SIG-M5 treated with dmso at 0.1 percent for 504 hours (cell line): ENCODE measurements around the gene APOBEC3B.
"Not testable (repeated sequence)": the region's sequence is repeated elsewhere in the genome, so short reads cannot be mapped to it uniquely, and the experiment has no call there.

Experiments used
- DNase-seq: peaks from one replicate; lab custom pipeline; 2025; ENCODE audit not compliant: unreplicated experiment; lab: John Stamatoyannopoulos, UW

Gene APOBEC3B

DNA sequence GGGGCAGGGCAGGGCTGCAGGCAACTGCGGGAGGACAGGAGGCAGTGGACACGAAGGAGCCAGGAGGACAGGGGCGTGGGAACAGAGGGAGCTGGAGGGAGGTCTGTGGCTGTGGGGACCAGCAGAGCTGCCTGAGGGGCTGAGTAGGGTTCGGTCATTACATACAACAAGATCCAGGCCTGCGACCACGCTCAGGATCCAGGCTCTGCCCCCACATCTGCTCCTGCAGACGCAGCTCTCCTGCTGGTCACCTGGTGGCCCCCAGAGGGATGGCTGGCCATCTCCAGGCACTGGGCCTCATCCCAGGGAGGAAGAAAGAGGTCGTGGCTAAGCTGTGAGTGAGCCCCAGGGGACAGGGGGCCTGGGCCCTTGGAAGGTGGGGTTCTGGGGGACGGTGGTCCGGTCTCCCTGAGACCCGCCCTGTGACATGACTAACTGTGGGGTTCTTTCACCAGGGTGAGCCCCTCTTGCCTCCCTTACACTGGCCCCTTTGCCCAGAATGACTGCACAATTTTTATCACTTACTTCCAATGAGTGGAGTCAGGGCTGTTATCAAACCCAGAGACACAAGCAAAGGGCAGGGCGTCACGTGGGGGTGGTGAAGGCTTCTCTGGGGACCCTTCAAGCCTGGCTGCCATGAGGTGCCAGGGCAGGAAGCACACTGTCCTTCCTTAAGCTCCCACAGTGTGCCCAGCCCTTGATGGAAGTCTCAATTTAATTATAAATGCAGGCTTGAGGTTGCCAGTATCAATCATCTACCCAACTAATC, 31.4 kb upstream of the APOBEC3B start:
- no peak for DNase-seq

- no peak for DNase-seq
Observed at GRCh38 chr22:38951734-38952133, 30.4 kb upstream of the APOBEC3B start.

GRCh38 chr22:38952281-38952993, 29.7 kb upstream of the APOBEC3B start:
- no peak for DNase-seq

DNA sequence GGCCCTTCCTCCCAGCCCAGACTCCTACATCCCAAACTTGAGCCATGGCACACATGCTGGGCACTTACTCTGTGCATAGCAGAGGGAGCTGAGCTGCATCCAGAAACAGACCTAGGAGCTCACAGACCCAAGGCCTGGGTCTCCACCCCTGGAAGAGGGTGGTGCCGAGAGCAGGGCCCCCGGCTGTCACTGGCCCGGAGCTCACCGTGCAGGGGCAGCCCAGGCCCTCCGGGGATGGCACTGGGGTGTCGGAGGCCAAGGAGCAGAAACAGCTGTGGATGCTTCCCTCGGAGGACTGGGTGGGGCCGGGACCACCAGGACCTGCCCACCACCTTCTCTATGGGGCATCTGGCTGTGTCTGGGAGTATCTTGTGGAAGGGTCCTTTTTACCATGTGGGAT, 29.1 kb upstream of the APOBEC3B start:
- no peak for DNase-seq

- DNase-seq: peak; percentile 58
Observed at GRCh38 chr22:38953577-38954413, 28.4 kb upstream of the APOBEC3B start.

- DNase-seq: no peak
Observed at GRCh38 chr22:38954414-38955043, 27.6 kb upstream of the APOBEC3B start.

DNA sequence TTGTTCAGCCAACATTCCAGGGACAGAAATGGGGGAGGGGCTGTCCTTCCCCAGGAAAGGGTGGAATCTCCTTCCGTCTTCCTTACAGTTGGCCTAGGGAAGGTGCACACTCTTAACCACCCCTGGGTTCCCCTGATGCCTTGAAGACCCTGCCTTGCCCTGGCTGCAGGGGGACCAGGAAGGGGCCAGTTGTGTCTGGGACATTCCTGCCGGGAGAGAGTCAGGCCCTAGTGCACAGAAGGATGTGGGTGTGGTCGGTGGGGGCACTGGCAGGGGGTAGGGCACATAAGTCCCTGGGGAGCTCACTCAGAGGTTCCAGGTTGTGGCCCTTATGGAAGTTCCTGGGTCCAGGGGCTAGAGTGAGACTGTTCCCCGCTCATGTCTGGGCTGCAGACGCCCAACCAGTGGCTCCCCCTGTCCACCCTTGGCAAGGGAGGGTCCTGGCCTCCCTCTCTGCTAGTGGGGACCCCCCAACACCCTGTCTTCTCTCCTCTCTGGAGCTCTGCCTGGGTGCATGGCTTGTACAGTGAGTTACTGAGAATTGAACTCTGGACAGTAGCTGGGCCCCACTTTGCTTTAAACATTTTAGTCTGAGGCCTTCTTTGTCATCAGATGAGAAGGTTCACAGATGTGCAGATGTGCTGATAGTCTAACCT, 26.8 kb upstream of the APOBEC3B start:
- no peak for DNase-seq

DNA sequence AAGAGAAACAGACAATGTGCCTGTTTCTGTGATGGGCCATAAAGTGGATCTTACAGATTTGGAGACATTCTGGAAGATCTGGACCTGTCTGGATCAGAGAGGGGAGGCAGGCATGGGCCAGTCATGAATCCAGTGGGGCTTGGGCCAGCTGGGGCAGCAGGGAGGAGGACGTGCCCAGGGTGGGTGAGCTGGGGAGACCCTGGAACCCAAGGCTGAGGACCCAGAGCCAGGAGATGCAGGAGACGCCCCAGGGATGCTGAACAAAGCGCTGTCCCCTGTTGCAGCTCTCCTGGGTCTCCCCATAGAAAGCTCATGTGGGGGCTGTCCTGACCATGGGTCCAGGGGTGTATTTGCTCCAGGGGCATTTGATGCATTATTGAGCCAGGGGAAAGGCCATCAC, 26.2 kb upstream of the APOBEC3B start:
- no peak for DNase-seq

GRCh38 chr22:38956551-38956950, 25.6 kb upstream of the APOBEC3B start:
- no peak for DNase-seq

GRCh38 chr22:38957046-38957770, 24.9 kb upstream of the APOBEC3B start, which contains the start of gene APOBEC3A:
APOBEC3A (plus strand) TSS chr22:38957609; CDS start chr22:38957692, 83 bp downstream.
- no peak for DNase-seq

- no peak for DNase-seq
Observed at GRCh38 chr22:38957808-38958650, 24.1 kb upstream of the APOBEC3B start.

- DNase-seq: not testable (repeated sequence)
Observed at GRCh38 chr22:38958651-38958943, 23.6 kb upstream of the APOBEC3B start.

DNA sequence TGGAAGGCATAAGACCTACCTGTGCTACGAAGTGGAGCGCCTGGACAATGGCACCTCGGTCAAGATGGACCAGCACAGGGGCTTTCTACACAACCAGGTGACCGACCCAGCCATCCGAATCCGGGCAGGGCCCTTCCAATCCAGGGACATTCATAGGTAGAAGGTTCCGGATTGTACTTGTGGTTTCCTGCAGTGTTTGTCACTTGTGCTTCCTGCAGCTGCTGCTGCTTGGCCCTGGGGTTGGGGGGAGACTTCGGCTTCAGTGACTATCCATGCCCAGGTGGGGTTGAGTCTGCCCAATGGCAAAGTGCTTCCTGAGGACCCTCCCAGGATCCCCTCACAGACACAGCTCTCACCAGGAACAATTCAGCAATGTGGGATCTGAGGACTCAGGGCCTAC, 22.6 kb upstream of the APOBEC3B start:
- DNase-seq: no peak

DNA sequence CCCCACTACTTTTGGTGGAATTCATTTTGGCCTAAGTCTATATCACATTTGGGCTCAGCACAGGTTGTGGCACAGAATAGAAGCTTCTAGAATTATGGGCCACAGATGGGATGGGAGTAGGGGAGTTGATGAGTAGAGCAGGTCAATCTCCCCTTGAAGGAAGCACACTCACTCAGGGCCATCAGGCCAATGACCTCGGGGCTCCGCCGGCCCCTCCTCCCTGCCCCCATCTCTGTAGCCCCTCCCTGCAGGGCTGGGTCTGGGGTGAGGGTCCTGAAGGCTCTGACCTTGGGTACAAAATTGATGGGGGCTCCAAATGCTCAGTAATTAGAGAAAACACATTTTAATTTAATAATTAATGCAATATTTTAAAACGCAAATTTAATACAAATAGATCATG, 21.5 kb upstream of the APOBEC3B start:
- DNase-seq: not testable (repeated sequence)

DNA sequence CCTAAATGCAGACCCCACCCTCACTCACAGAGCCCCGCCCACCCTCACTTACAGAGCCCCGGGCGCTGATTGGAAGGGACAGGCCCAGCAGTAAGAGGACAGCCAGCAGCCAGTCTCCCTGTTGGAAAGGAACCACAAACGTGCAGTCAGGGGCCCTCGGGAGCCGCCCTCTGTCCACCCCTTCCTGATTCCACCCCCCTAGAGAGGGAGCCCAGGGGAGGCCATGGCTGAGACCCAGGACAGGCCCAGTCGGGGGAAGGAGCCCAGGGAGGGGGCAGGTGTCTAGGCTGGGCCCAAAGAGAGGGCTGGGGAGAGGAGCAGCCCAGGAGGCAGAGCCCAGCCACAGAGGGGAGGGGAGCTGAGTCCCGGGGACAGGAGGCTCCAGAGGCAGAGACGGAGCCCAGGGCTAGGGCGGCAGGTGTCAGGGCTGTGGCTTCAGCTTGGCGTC, 18.8 kb upstream of the APOBEC3B start:
- DNase-seq: not testable (repeated sequence)

DNA sequence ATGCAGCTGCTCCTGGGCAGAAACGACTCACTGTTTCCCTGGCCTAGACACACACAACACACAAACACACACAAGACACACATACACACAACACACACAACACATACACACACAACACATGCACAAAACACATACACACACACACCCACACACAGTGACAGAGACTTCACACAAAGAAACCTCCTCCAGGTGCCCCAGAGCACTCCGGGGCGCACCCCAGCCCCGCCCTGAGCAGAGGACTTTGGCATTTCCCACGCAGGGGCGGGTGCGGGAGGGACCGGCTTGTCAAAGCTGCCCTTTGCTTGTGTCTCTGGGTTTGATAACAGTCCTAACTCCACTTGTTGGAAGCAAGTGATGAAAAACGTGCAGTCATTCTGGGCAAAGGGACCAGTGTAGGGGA, 18.3 kb upstream of the APOBEC3B start:
- DNase-seq: no peak

DNA sequence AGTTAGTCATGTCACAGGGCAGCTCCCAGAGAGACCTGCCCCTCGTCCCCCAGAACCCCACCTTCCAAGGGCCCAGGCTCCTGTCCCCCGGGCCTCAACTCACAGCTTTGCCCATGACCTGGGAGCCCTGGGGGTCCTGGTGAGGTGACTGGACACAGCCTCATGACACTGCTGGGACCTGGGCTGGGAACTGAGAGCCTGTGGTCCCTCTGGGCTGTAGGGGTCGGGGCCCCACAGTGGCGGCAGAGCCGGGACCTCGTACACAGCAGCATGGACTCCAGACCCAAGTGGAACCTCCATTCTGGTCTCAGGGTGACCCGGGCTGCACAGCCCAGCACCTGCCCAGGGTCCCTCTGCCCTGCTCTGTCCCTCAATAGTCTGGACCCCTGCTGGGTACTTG, 17.8 kb upstream of the APOBEC3B start:
- DNase-seq: no peak

GRCh38 chr22:38964989-38965388, 17.2 kb upstream of the APOBEC3B start:
- DNase-seq: no peak
